Middle frontal gyrus (tissue), 1 donor: ENCODE measurements around the gene CFAP57.

ENCODE experiments used
- DNase-seq: peaks from one replicate; pipeline ENCODE4 v3.0.0-alpha.2; 2015; ENCODE audit warnings: low spot score; ENCODE audit errors: extremely low spot score

The CFAP57 gene

DNA sequence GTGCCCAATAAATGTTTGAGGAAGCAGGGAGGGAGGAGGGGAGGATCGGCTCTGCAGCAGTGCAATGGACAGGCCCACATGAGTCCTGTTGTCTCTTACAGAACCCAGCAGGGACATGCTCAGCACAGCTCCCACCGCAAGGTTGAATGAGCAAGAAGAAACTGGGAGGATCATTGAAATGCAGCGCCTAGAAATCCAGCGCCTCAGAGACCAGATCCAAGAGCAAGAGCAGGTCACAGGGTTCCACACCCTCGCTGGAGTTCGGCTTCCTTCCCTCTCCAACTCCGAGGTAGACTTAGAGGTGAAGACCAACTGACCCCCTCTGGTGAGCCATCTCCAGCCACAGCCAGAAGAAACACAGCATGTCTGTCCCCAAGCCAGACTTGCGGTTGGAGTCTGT, 81.7 kb downstream of the CFAP57 start:
- DNase-seq, result no peak

DNA sequence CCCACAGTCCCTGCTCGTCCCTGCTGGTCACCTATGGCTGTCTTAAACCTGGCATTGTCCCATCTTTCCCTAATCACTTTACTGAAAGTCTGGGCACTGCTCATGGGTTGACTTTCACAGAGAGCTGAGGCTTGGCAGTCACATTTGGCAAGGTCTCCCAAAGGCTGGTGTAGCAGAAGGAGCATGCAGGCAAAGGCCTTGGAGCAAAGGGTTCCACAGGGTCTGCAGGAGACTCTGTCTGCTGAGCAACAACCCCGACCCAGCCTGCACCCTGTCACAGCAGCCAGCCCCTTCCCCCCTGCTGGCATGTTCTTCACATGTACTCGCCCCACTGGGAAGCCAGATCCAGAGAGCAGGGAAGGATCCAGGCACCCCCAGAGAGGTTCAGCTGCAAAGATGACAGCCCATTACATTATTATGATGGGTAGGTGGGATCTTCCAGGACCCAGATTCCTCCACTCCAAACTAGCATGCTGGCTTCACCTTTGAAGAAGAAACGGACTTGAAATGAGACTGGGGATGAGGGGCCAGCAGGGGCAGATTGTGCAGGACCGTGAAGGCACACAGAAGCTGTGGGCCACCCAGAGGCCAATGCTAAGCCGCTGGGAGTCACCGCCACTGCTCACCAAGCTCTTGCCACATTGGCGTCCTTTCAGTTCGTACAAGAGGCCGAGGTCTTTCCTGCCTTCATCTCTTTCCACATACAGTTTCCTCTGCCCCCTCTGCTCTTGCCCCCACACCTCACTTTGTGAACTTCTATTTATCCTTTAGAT, 83.5 kb downstream of the CFAP57 start:
- DNase-seq, result no peak

DNA sequence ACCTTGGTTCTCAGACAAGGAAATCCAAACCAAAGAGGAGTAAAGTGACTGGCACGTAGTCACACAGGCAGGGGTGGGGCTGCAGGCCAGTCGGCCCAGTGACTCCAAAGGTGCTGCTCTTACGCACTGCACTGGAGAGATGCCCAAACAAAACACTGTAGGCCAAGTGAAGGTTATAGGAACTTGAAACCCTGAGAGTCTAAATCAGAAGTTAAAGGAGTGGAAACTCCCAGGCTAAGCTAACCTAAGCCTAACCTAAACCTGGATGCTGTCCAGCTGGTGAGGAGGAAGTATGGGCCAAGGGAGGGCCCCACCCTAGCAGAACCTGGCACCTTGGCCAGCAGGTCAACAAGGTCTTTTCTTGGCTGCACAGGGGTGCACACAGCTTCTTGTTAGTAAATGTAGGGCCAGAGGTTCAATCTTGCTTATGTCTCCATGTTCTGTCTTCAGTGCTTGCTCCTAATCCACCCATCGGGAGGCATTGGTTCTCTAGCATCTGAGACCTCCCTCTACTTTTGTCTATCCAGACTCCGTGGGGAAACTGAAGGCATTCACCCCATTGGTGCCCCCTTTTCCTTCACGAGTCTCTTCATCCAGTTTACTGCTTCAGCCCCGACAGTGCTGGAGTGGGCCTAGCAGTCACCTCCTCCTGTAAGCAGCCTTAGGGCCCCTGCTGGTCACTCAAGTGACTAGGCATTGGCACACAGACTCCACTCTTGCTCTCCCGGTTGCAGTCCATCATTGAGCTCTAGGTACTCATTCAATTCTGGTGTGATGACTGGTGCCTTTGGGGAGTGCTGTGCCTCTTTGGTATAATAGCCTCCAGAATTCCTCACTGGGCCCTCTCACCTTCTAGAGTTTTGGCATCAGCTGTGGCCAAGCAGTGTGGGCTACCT, 84.8 kb downstream of the CFAP57 start:
- no peak for DNase-seq

DNA sequence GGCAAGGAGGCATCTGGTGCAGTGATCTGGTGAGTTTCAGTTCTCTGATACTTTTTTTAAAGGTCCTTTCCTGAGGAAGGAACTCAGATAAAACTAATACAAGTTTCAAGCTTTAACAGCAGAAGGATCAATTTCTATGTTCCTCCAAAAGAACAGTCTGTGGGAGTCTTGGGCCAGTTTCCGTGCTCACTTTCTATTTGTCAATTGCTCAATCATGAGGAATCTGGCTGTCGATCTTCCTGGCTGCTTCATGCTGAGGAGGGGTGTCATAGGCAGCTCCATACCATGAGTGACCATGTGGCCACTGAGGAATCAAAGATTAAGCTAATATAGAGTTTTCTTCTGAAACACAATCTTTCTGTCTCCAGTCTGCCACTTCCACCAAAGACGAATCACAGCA, 86.2 kb downstream of the CFAP57 start:
- no peak for DNase-seq

DNA sequence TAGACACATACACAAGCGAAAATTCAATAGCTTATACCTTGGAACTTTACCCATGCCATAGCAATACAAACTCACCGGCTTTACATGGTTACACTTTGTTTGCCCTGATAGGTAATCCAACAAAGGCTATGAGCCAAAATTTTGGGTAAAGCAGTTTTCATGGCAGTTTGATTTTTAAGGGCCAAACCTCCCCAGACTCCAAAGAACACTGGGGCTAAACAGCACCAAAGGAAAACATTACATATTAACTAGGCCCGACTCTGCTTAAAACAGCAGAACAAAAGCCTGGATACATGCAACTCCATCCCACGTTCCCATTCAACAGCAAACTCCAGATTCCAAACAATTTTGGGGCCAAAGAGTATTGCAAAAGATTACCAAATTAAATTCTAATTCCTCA, 93.3 kb downstream of the CFAP57 start:
- no peak for DNase-seq

DNA sequence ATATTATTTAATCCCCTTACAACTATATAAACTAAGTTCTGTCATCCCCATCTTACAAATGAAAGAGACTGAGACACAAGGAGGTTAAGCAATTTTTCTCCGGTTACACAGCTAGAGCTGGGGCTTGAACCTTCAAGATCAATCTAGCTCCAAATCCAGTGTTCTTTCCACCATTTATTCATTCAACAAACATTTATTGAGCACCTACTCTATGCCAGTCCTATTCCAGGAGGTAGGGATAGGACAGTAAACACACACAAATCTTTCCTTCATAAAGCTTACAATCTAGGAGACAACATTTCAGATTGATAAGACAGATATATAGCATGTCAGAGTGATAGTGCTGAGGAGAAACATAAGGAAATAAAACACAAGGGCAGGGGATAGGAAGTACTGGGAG, 94.8 kb downstream of the CFAP57 start:
- no peak for DNase-seq

DNA sequence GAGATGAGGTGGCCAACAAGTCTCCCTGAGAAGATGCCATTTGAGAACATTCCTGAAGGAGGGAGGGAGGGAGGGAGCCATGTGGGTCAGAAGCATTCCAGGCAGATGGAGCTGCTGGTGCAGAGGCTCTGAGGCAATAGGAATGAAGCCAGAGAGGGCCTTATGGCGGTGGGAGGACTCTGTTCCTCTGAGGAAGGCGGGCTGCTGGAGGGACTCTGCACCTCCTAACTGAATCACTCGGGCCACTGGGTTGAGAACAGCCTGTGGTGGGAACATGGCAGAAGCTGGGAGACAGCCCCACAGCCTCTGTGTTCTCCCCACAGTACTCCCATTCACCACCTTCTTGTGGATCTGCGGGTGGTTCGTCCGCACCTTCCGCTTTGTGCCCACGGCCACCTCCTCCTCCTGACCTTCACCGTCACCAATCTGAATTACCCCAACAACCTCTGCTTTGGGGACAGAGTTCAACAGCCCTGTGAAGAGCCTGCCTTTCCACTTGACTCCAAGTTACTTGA, 95.2 kb downstream of the CFAP57 start:
- no peak for DNase-seq

DNA sequence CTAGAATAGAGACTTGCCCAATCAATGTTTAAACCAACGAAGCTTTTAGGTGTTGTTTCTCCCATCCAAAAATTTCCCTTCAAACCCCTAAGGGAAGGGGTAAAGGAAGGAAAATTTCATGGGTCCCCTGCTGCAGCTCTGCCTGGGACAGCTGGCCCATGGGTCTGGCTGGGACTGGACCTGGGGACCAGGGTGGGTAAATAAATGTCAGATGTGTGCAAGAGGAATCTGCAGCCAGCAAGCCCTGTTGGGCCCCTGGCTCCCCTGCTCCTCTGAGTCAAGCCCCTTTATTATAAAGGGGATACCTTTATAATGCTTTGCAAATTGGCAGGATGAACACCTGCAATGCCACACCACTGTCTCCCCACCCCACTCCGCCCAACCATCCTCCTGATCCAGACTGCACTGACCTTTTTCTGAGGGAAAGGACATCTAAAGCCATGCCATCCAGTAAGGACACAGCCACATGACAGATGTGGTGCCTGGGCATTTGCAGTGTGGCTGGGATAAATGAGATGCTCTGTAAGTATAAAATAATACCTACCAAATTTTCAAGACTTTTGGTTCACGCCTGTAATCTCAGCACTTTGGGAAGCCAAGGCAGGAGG, 95.8 kb downstream of the CFAP57 start:
- no peak for DNase-seq

DNA sequence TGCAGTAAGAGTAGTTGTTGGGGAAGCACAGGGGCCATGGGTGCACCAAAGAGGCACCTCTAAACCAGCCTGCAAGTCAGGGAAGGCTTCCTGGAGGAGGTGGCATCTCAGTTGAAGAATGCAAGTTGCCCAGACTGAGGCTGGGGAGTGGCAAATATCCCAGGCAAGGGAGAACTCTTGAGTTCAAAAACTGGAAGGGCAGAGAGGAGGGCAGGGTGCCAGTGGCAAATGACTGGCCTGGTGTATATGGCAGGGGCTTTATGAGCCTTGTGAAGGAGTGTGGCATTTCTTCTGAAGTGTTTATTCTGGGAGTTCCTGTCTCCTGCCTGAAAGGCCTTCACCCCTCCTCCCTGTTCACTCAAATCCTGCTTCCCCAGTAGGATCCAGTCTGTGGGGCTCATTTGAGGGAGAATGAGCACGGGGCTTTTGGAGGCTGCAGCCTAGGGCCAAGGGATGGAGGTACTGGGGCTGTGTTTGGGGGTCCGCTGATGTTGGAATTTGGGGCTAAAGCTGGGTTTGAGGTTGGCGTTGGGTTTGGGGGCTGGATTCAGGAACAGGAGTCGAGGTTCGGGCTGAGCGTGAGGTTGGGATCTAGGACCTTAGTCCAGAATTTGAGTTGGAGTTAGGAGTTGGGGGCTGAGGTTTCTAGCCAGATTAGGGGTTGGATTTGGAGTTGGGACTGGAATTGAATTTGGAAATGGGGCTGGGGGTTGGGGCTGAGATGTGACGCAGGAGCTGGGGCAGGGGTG, 97.7 kb downstream of the CFAP57 start, which contains the start of gene TMEM125:
TMEM125 (plus strand) TSS at position 357 of the 749 bp plus-strand sequence. CDS start 2,740 bp downstream, outside the sequence.
- DNase-seq, result no peak

DNA sequence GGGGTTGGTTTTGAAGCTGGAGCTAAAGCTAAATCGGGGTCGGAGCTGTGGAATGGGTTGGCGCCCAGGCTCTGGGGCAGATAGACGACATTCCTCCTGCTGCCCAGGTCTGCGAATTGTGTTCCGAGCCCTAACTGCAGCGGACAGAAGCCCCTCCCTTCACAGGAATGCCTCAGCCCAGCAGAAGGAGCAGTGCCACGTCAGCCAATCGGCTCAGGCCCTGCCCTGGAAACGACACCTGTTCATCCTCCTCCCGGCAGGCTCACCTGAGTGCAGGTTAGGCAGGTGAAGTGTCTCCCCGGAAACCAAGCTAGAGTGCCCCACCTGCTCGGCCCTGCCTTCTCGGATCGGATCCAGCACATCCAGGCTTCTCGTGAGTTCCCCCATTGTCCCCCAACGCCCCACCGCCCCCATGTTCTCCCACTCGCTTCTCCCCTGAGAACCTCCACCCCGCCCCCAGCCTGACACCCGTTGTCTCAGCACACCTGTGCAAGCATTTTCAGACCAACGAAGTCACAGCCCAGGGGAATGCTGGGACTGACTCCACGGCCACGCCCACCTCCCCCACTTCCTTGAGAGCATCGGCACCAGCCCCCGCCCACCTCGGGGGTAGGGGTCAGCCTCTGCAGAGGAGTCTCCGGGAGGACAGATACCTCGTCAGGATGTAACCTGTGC, 98.4 kb downstream of the CFAP57 start:
- DNase-seq, result no peak

DNA sequence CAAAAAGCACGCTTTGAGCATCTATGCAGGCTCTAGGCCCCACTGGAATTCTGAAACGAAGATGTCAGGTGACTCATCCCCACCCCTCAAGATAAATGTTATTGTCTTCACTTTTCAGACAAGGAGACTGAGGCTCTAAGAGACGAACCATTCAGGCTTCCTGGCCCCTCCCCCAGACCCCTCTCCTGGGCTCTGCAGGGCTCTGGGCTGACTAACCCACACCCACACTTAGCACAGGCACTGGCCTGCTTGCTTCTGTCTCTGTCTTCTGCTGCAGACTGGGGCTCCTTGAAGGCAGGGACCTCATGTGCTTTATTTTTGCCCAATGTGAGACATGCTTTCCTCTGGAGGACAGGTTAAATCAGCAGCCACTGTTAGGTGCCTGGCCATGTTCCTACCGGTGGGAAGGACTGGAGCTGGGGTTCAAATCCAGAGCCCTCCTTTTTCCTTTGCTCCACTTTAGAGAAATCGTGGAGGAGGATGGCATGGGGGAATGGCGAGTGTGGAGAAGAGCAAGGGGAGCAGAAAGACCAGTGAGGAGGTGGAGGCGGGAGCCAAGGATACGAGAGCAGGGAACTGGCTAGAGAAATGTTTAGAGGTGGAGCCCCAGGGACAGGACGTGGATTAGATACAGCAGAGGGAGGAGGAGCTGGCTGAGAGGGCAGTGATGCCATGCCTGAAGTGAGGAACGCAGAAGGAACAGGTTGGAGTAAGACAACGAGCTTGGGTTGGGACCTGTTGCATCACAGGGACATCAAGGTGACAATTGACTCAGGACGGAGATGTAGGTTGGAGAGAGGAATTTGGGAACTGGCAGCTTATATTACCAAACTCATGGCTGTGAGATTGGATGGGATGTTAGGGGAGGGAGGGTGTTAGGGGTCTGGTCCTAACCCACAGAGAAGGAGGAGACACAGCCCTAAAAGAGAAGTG, 99.3 kb downstream of the CFAP57 start:
- no peak for DNase-seq

DNA sequence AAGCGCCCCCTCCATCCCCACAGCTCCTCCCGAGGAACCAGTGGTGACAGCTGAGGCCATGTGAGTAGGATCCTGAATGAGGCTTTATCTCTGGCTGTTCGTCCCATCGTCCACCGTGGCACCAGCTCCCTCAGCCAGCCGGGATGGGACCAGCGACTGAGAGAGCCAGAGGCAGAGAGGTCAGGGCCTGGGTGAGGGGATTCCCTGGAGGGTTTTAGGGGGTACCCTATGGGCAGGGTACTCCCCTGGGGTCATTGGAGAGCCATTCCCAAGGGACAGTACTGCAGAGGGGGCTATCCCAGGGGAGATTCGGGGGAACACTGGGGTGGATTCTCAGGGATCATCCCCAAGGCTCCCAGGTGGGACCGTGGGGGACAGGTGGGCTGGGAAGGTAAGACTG, 100.0 kb downstream of the CFAP57 start:
- peak; percentile 9 for DNase-seq

DNA sequence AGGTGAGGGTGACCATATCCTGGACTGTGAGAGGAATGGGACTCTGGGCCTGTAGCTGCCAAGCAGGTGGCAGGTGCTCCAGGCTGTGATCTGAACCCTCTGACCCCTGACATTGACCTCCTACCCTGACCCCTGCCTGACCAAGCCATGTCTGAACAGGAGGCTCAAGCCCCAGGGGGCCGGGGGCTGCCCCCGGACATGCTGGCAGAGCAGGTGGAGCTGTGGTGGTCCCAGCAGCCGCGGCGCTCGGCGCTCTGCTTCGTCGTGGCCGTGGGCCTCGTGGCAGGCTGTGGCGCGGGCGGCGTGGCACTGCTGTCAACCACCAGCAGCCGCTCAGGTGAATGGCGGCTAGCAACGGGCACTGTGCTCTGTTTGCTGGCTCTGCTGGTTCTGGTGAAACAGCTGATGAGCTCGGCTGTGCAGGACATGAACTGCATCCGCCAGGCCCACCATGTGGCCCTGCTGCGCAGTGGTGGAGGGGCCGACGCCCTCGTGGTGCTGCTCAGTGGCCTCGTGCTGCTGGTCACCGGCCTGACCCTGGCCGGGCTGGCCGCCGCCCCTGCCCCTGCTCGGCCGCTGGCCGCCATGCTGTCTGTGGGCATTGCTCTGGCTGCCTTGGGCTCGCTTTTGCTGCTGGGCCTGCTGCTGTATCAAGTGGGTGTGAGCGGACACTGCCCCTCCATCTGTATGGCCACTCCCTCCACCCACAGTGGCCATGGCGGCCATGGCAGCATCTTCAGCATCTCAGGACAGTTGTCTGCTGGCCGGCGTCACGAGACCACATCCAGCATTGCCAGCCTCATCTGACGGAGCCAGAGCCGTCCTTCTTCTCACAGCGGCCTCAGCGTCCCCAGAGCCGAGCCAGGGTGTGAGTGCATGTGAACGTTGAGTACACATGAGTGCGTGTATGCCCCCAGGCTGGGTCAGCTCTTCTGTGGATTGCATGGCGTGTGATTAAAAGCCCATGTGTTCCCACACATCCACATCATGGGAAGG, 100.7 kb downstream of the CFAP57 start:
- no peak for DNase-seq

DNA sequence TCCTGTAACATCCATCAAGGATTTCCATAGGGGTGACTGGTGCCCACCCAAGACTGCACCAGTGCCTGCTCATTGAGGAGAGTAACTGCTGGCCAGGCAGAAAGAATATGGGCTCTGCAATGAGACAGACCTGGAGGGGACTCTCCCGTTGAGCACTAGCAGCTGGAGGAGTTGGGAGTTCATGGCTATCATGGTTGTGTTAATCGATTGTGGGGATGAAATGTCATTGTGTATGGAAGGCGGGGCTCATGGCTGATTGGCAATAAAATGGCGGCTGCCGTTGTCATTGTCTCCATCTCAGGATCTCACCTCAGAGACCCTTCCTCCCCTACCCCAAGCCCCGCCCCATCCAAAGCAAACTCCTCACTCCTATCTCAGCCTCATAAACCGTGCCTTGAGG, 101.6 kb downstream of the CFAP57 start:
- no peak for DNase-seq

DNA sequence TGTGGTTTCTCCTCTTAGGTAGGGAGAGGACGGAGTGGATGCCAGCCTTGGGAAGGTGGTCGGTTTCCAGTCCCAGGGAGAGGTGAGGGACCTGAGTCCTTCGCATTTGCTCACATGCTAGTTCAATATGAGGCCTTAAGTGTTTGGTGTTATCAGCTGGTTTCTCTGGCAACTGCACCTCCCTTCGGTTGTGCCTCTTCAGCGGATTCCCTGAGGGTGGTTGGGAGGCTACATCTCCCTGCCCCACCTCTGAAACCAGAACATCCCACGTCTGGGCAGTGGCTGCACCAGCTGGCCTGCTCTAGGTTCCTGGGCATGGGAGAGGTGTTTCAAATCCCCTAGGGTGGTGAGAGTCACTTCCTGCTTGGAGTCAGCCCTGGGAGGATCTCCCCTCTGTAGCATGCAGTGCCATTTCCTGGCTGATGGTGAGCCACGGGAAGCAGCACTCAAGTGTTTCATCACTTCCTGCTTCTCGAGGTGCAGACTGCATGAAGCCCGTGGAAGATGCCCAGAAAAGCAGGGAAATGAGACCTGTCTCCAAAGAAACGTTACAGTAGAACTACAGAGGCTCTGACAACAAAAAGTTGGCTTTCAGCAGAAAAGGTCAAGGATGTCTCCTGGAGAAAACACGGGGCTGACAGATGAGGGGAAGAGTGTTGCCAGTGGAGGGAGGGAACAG, 102.1 kb downstream of the CFAP57 start:
- DNase-seq, result no peak

DNA sequence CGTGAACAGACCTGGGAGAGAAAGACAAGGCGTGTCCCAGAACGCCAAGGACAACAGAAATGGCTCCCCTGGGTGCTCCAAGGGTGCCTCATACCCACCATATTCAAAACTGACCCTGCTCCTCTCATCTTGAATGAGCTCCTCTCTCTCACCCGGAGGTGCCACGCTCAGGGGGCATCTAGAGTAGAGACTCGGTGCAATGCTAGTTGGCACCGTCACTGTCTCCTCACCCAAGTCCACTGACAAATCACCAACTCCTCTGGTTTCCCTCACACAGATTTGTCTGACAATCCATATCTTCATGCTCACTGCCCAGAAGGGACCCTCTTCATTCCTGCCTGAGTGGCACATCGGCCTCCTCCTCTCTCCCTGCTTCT, 102.7 kb downstream of the CFAP57 start:
- no peak for DNase-seq

DNA sequence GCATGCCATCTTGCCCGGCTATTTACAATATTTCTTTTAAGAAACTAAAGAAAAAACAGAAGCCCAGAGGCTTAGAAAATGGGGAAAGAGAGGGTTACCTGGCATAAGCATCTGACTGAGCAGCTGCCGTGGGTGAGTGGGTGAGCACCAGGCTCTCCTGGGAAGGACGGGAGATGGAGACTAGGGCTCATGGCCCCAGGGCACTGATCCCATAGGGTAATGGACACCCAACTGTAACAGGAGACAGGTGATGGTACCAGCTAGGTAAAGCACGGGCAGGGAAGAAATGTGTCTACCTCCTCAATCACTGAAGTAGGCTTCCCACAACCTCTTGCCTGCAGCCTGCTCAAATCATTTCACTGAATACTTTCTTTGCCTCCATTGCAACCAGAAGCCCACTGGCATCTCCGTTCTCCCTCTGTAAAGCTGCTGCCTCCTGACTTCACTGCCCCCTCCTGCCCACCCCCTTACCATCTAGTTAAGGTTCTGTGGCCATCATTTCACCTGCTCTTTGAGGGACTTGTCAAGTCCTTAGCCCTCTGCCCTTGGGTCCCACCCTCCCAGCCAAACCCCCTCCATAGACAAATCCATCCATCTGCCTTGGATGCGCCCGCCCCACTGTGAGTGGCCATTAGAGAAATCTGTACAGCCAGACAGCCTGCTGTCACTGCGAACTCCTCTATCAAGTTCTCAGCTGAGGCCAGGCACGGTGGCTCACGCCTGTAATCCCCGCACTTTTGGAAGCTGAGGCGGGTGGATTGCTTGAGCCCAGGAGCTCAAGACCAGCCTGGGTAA, 103.9 kb downstream of the CFAP57 start:
- DNase-seq, result no peak
